ENCODE results near the gene ASB1. TPM values are rescaled to one million over a fixed set of nuclear protein-coding genes. Genes with fewer than 3 reads are reported as not detected.

ASB1 gene
- total RNA-seq, 2 donors from 2014 or later = 11.9 to 27.8 TPM

- intact Hi-C loops (cut with DNase I) = no loop called here
- no peak for DNase-seq (ENCODE audit: low spot score)
- H3K27me3 ChIP-seq (replicated peaks; ENCODE audit: insufficient read depth) = no peaks in the 10 kb centered on the region
Measured at GRCh38 chr2:238408615-238409340, 17.9 kb upstream of the ASB1 start.

GRCh38 chr2:238409341-238410199, 17.2 kb upstream of the ASB1 start:
- Histone ChIP-seq H3K27ac (no peak overlapping the region), H3K9me3 (no peaks in the 10 kb centered on the region), H3K27me3 (replicated peaks; ENCODE audit: insufficient read depth) (no peaks in the 10 kb centered on the region), H3K4me1 (replicated peaks) (no peaks in the 10 kb centered on the region), H3K4me3 (no peak overlapping the region), H3K36me3 (no peaks in the 10 kb centered on the region)
- 89% methylated on average over 34 of the region's 34 CpGs for WGBS
- intact Hi-C loops (cut with DNase I) = no loop called here
- DNase-seq (ENCODE audit: low spot score) = no peak
- TF ChIP-seq CTCF (IDR thresholded peaks at IDR 0.05) (no peak), POLR2AphosphoS5 (IDR thresholded peaks at IDR 0.05) (no peak), POLR2A (IDR thresholded peaks at IDR 0.05) (no peak)

More at GRCh38 chr2:238408615-238409340, 17.9 kb upstream of the ASB1 start:
- Histone ChIP-seq H3K27ac (no peak overlapping the region), H3K9me3 (no peaks in the 10 kb centered on the region), H3K4me1 (replicated peaks) (no peaks in the 10 kb centered on the region), H3K36me3 (no peaks in the 10 kb centered on the region), H3K4me3 (no peak overlapping the region)
- no peak for TF ChIP-seq POLR2A (IDR thresholded peaks at IDR 0.05)
- TF ChIP-seq CTCF (IDR thresholded peaks at IDR 0.05) = no peak
- TF ChIP-seq POLR2AphosphoS5 (IDR thresholded peaks at IDR 0.05) = no peak
- WGBS = 93% methylated on average over 16 of the region's 17 CpGs

- intact Hi-C loops (cut with DNase I) = no loop called here
- Histone ChIP-seq H3K27ac (no peak overlapping the region), H3K4me3 (no peak overlapping the region), H3K27me3 (replicated peaks; ENCODE audit: insufficient read depth) (no peaks in the 10 kb centered on the region), H3K36me3 (no peaks in the 10 kb centered on the region), H3K9me3 (no peaks in the 10 kb centered on the region), H3K4me1 (replicated peaks) (no peaks in the 10 kb centered on the region)
- no peak for TF ChIP-seq CTCF (IDR thresholded peaks at IDR 0.05)
- no peak for TF ChIP-seq POLR2AphosphoS5 (IDR thresholded peaks at IDR 0.05)
- TF ChIP-seq POLR2A (IDR thresholded peaks at IDR 0.05) = no peak
- 80% methylated on average over 12 of the region's 12 CpGs for WGBS
- DNase-seq (ENCODE audit: low spot score) = no peak
Measured at GRCh38 chr2:238412067-238412767, 14.5 kb upstream of the ASB1 start.

DNA sequence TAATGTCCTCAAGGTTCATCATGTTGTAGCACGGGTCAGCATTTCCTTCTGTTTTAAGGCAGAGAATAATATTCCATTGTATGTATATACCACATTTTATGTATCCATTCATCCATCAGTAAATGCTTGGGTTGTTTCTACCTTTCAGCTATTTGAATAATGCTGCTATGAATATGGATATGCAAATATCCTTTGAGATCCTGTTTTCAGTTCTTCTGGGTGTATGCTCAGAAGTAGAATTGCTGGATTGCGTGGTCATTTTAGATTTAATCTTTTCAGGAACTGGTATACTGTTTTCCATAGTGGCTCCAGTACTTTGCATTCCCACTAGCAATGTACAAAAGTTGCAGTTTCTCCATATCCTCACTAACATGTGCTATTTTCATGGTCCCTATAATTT, 13.4 kb upstream of the ASB1 start:
- Histone ChIP-seq H3K27me3 (replicated peaks; ENCODE audit: insufficient read depth) (no peaks in the 10 kb centered on the region), H3K27ac (no peak overlapping the region), H3K36me3 (no peaks in the 10 kb centered on the region), H3K4me1 (replicated peaks) (no peaks in the 10 kb centered on the region), H3K9me3 (no peaks in the 10 kb centered on the region), H3K4me3 (no peak overlapping the region)
- intact Hi-C loops (cut with DNase I) = no loop called here
- DNase-seq (ENCODE audit: low spot score) = no peak
- 82% methylated on average over 2 of the region's 2 CpGs for WGBS
- TF ChIP-seq POLR2AphosphoS5 (IDR thresholded peaks at IDR 0.05) (no peak), CTCF (IDR thresholded peaks at IDR 0.05) (no peak), POLR2A (IDR thresholded peaks at IDR 0.05) (no peak)
